GM04504 (cell line): ENCODE data around the gene KIF17.
"Not testable (repeated sequence)": the region's sequence is repeated elsewhere in the genome, so short reads cannot be mapped to it uniquely, and the experiment has no call there.

Experiments used
- DNase-seq: peaks from one replicate; pipeline ENCODE4 v3.0.0-alpha.2; 2012; ENCODE audit warnings: low read depth

The KIF17 gene

GRCh38 chr1:20686883-20687725 lies 30.7 kb downstream of the KIF17 start:
- no peak for DNase-seq

GRCh38 chr1:20685741-20686140 lies 32.1 kb downstream of the KIF17 start:
- no peak for DNase-seq

GRCh38 chr1:20685099-20685662 lies 32.6 kb downstream of the KIF17 start:
- no peak for DNase-seq

GRCh38 chr1:20684651-20685050 lies 33.2 kb downstream of the KIF17 start:
- DNase-seq, result no peak

- no peak for DNase-seq
These were observed 33.7 kb downstream of the KIF17 start for GRCh38 chr1:20684050-20684620.

- DNase-seq, result no peak
These were observed 34.2 kb downstream of the KIF17 start for GRCh38 chr1:20683614-20684013.

GRCh38 chr1:20682571-20683236 lies 35.1 kb downstream of the KIF17 start:
- no peak for DNase-seq

GRCh38 chr1:20681999-20682398 lies 35.8 kb downstream of the KIF17 start:
- DNase-seq, result no peak

GRCh38 chr1:20680269-20680668 lies 37.5 kb downstream of the KIF17 start:
- DNase-seq, result no peak

- DNase-seq, result no peak
These were observed 39.2 kb downstream of the KIF17 start for GRCh38 chr1:20678599-20678998.

- DNase-seq, result not testable (repeated sequence)
These were observed 44.2 kb downstream of the KIF17 start for GRCh38 chr1:20673626-20674025.

GRCh38 chr1:20672265-20672632 lies 45.6 kb downstream of the KIF17 start:
- DNase-seq, result no peak

- no peak for DNase-seq
These were observed 46.9 kb downstream of the KIF17 start for GRCh38 chr1:20670936-20671335.

- DNase-seq, result no peak
These were observed 49.2 kb downstream of the KIF17 start for GRCh38 chr1:20668581-20668980.

- no peak for DNase-seq
These were observed 51.0 kb downstream of the KIF17 start for GRCh38 chr1:20666804-20667203.

GRCh38 chr1:20666146-20666545 lies 51.7 kb downstream of the KIF17 start:
- no peak for DNase-seq

- no peak for DNase-seq
These were observed 52.1 kb downstream of the KIF17 start for GRCh38 chr1:20665726-20666125.

GRCh38 chr1:20663969-20664715 lies 53.7 kb downstream of the KIF17 start:
- DNase-seq, result no peak

- no peak for DNase-seq
These were observed 54.4 kb downstream of the KIF17 start for GRCh38 chr1:20663365-20663764.

- DNase-seq, result no peak
These were observed 55.7 kb downstream of the KIF17 start for GRCh38 chr1:20662110-20662475.

GRCh38 chr1:20661207-20662109 lies 56.3 kb downstream of the KIF17 start, which contains the start of gene DDOST:
TSS of gene DDOST (minus strand) at chr1:20661369. CDS start at chr1:20661350, 19 bp downstream.
- peak; percentile 96 for DNase-seq
